Transverse colon (tissue), 3 donors: ENCODE measurements around the gene GINS3.

ENCODE experiments used
- CTCF ChIP-seq, 5 experiments: fragments of 200-600 bp in 3 of 5; fragments of 450-650 bp in 2 of 5; sonication (generic) in 3 of 5; IDR thresholded peaks; 1 replicate in 2 of 5; 2 replicates in 3 of 5; pipeline ENCODE4 v1.5.1; 2016 to 2017; ENCODE audit warnings: antibody characterized with exemption in 5 of 5, inconsistent platforms in 3 of 5, mild to moderate bottlenecking in 2 of 5, moderate library complexity in 1 of 5
- POLR2A ChIP-seq: fragments of 450-650 bp; IDR thresholded peaks from one replicate; pipeline ENCODE4 v1.6.1; 2016; ENCODE audit warnings: antibody characterized with exemption, mild to moderate bottlenecking, moderate library complexity

DNA sequence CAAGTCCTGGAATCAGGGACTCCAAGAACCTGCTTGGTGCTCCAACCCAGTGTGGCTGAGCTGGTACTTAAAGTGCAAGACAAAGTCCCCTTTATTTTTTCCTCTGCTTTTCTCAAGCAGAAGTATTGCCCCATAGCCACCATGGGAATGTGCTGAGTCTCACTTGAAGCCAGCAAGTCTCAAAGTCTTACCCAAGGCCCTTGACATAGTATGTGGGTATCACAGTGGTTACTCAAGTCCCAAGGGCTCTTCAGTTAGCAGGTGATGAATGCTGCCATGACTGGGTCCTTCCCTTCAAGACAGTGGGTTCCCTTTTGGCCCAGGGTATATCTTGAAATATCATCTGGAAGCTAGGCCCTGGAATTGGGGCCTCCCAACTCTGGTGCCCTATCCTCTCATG is 30.5 kb upstream of the GINS3 start:
- TF ChIP-seq POLR2A (no peak), CTCF (IDR thresholded peaks at IDR 0.05) (no peak)
